Astrocyte of the spinal cord (primary cell): ENCODE data around the gene SPAM1.

ENCODE experiments used
- DNase-seq: peaks from one replicate; pipeline ENCODE4 v3.0.0; 2011; ENCODE audit warnings: low read depth, low spot score
- H3K4me3 ChIP-seq: 2 replicates; pipeline ENCODE4 v1.5.1; 2011; ENCODE audit warnings: low read depth, mild to moderate bottlenecking, low read length, moderate library complexity
- CTCF ChIP-seq: IDR thresholded peaks from 2 replicates; pipeline ENCODE4 v1.5.1; 2012; ENCODE audit warnings: low read depth, mild to moderate bottlenecking, low read length, inconsistent platforms
- in situ Hi-C: cut with HindIII; loops from 2 replicates; pipeline ENCODE4 v1.10.0; 2017; ENCODE audit warnings: low sequenced_read_pairs

SPAM1 gene

GRCh38 chr7:123929655-123930054 is 4.6 kb downstream of the SPAM1 start:
- DNase-seq: no peak
- no peak for TF ChIP-seq CTCF
- H3K4me3 ChIP-seq: no peak overlapping the region
- in situ Hi-C loops: no loop called here

GRCh38 chr7:123935436-123936381 is 10.7 kb downstream of the SPAM1 start:
- TF ChIP-seq CTCF: no peak
- no peak overlapping the region for H3K4me3 ChIP-seq
- in situ Hi-C loops: no loop called here
- no peak for DNase-seq

GRCh38 chr7:123936388-123936787 is 11.3 kb downstream of the SPAM1 start:
- no peak for DNase-seq
- no peak overlapping the region for H3K4me3 ChIP-seq
- in situ Hi-C loops: no loop called here
- no peak for TF ChIP-seq CTCF

GRCh38 chr7:123939784-123940183 is 14.7 kb downstream of the SPAM1 start:
- no peak for DNase-seq
- in situ Hi-C loops: no loop called here
- no peak for TF ChIP-seq CTCF
- H3K4me3 ChIP-seq: no peak overlapping the region

GRCh38 chr7:123941391-123942180 is 16.5 kb downstream of the SPAM1 start:
- DNase-seq: no peak
- in situ Hi-C loops: no loop called here
- no peak for TF ChIP-seq CTCF
- no peak overlapping the region for H3K4me3 ChIP-seq

GRCh38 chr7:123944395-123944794 is 19.4 kb downstream of the SPAM1 start:
- in situ Hi-C loops: no loop called here
- no peak overlapping the region for H3K4me3 ChIP-seq
- TF ChIP-seq CTCF: no peak

More at GRCh38 chr7:123944395-123944794, 19.4 kb downstream of the SPAM1 start:
- no peak for DNase-seq
